MM.1S (cell line): ENCODE results near the gene USP9Y.
"Not testable (repeated sequence)": the region's sequence is repeated elsewhere in the genome, so short reads cannot be mapped to it uniquely, and the experiment has no call there.

ENCODE experiments used
- EZH2phosphoT487 ChIP-seq: fragments of 300-600 bp; sonication (generic); IDR thresholded peaks from 2 replicates; pipeline ENCODE4 v1.6.1; 2018; ENCODE audit warnings: antibody characterized with exemption, low read length
- TF ChIP-seq, protein P1 (sequence below): fragments of 300-600 bp; sonication (generic); IDR thresholded peaks from 2 replicates; pipeline ENCODE4 v1.5.1; 2016; ENCODE audit warnings: antibody characterized with exemption, low read length, mixed read lengths

DNA sequence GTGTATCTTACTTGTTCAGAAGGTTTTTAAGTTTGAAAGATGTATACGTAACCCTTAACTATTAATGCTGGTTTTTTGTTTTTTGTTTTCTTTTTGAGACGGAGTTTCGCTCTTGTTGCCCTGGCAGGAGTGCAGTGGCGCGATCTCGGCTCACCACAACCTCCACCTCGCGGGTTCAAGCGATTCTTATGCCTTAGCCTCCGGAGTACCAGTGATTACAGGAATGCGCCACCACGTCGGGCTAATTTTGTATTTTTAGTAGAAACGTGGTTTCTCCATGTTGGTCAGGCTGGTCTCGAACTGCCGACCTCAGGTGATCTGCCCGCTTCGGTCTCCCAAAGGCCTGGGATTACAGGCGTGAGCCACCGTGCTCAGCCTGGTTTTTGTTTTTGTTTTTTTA, 37.2 kb upstream of the USP9Y start:
- TF ChIP-seq EZH2phosphoT487: not testable (repeated sequence)
- TF ChIP-seq, protein P1, sequence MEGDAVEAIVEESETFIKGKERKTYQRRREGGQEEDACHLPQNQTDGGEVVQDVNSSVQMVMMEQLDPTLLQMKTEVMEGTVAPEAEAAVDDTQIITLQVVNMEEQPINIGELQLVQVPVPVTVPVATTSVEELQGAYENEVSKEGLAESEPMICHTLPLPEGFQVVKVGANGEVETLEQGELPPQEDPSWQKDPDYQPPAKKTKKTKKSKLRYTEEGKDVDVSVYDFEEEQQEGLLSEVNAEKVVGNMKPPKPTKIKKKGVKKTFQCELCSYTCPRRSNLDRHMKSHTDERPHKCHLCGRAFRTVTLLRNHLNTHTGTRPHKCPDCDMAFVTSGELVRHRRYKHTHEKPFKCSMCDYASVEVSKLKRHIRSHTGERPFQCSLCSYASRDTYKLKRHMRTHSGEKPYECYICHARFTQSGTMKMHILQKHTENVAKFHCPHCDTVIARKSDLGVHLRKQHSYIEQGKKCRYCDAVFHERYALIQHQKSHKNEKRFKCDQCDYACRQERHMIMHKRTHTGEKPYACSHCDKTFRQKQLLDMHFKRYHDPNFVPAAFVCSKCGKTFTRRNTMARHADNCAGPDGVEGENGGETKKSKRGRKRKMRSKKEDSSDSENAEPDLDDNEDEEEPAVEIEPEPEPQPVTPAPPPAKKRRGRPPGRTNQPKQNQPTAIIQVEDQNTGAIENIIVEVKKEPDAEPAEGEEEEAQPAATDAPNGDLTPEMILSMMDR: not testable (repeated sequence)
